ENCODE results near the gene TTC36. TPM values are rescaled to one million over a fixed set of nuclear protein-coding genes. Genes with fewer than 3 reads are reported as not detected.

The TTC36 gene
- total and polyA plus RNA-seq, 2 of the 4 experiments (the other 2 are of a cell fraction), result not detected

DNA sequence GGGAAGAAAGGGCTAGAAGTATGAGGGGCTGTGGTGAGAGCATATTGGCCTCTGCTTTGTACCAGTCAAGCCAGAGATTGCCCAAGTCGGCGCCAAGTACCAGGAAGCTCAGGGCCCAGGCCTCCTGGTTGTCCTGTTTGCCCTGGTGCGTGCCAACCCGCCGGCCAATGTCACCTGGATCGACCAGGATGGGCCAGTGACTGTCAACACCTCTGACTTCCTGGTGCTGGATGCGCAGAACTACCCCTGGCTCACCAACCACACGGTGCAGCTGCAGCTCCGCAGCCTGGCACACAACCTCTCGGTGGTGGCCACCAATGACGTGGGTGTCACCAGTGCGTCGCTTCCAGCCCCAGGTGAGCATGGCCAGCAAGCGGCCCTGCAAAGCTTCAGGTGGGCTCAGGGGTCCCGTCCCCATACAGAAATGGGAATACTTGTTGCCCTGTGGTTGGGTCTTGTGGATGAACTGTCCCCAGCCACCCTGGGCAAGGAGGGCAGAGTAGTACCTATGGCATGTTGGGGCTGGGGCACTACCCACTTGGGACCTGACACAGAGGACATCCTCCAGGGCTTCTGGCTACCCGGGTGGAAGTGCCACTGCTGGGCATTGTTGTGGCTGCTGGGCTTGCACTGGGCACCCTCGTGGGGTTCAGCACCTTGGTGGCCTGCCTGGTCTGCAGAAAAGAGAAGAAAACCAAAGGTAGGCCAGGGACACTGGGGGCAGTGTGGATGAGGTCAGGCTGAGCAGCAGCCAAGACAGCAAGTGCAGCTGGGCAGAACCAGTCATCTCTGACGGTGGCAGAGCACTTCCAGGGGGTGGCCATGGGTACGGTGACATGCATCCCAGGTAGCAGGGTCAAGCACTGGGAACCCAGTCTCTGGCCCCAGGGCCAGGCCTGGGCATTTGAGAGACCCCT is 5.8 kb downstream of the TTC36 start:
- Histone ChIP-seq H3K9me1 (ENCODE audit: insufficient read depth, low read length) (no peaks in the 10 kb centered on the region; the same call in 1 of the 2 replicates), H2BK120ac (ENCODE audit: low read depth, low read length) (no peak overlapping the region), H2BK15ac (ENCODE audit: low read depth, low read length) (no peak overlapping the region), H3K23ac (ENCODE audit: low read depth, low read length) (no peak overlapping the region), H2AK5ac (ENCODE audit: low read depth, low read length) (no peak overlapping the region), H3K36me3 (ENCODE audit: control insufficient read depth, insufficient read depth, low read length) (peaks cover 3% of the 10 kb centered on the region; the same call in 1 of the 2 replicates), H2AFZ (replicated peaks; ENCODE audit: low read length, poor library complexity) (no peak overlapping the region), H2BK5ac (ENCODE audit: low read depth, low read length, poor library complexity, severe bottlenecking) (no peak overlapping the region), H2BK20ac (ENCODE audit: low read depth, low read length) (no peak overlapping the region), H3K9me3 (ENCODE audit: control insufficient read depth, insufficient read depth, low read length) (no peaks in the 10 kb centered on the region), H3K9ac (ENCODE audit: low read depth, low read length) (no peak overlapping the region), H3K56ac (ENCODE audit: extremely low read depth, insufficient read depth, low read length) (no peak overlapping the region), H3K14ac (replicated peaks; ENCODE audit: low read depth, low read length) (no peak overlapping the region), H4K20me1 (ENCODE audit: insufficient read depth, low read length) (no peaks in the 10 kb centered on the region), H3K4me2 (ENCODE audit: low read depth, low read length) (no peak overlapping the region), H3K18ac (ENCODE audit: low read depth, low read length) (no peak overlapping the region), H3K27ac (ENCODE audit: insufficient read depth, low read length) (no peak overlapping the region), H3K27me3 (ENCODE audit: control insufficient read depth, insufficient read depth, low read length) (no peaks in the 10 kb centered on the region), H4K8ac (ENCODE audit: low read depth in 2 of 2, low read length in 2 of 2) (no peak overlapping the region), H4K91ac (ENCODE audit: insufficient read depth, low read depth, low read length) (no peak overlapping the region), H3K4me3 (ENCODE audit: insufficient read depth, low read depth, low read length) (no peak overlapping the region), H2AK9ac (replicated peaks; ENCODE audit: low read depth, low read length, poor library complexity) (peak overlapping the region; percentile 37), H3K4ac (ENCODE audit: low read depth, low read length) (no peak overlapping the region), H4K5ac (ENCODE audit: low read depth, low read length) (no peak overlapping the region), H3K4me1 (ENCODE audit: control insufficient read depth, insufficient read depth, low read length) (peaks cover 2% of the 10 kb centered on the region; the same call in 1 of the 2 replicates), H3K79me1 (ENCODE audit: low read depth in 1 of 2, low read length in 2 of 2) (peaks cover 0 to 19% of the 10 kb centered on the region in 2 experiments; a peak in 3 of 4 replicates)
- intact Hi-C loops (cut with micrococcal nuclease) (no loop called here), dilution Hi-C loops (cut with HindIII; ENCODE audit: low sequenced_read_pairs, unreplicated experiment) (no loop called here), in situ Hi-C loops (cut with MboI; ENCODE audit: low sequenced_read_pairs) (no loop called here)
- ChIA-PET POLR2A (ENCODE audit: unreplicated experiment) (interaction anchor here (1.0 kb wide), 1 partner anchor 40 kb away, joined by 3 read pairs; no protein-coding TSS in a partner anchor), CTCF (interaction anchor here (0.9 kb wide), 1 partner anchor 9 kb away, joined by 3 read pairs; no protein-coding TSS in a partner anchor)
- no TSS peak for BruUV-seq (replicated peaks)
- no peak for ATAC-seq (ENCODE audit: low read depth)
- no peak for DNase-seq
- 96% methylated on average over 14 of the region's 19 CpGs; no CpG with 5 or more reads in 1 of the 2 experiments for WGBS, 2 experiments (ENCODE audit: extremely low coverage in 2 of 2, insufficient read length in 1 of 2)
- TF ChIP-seq BHLHE40 (IDR thresholded peaks at IDR 0.05; ENCODE audit: low read depth, low read length) (no peak), POLR2A (IDR thresholded peaks at IDR 0.05; ENCODE audit: low read depth, low read length) (no peak), SMC3 (IDR thresholded peaks at IDR 0.05; ENCODE audit: low read depth, low read length) (no peak), FOS (IDR thresholded peaks at IDR 0.05; ENCODE audit: low read depth, low read length) (no peak), MXI1 (IDR thresholded peaks at IDR 0.05; ENCODE audit: borderline replicate concordance, low read depth, low read length) (no peak), RAD21 (IDR thresholded peaks at IDR 0.05; ENCODE audit: low read length) (no peak), NFE2L2 (IDR thresholded peaks at IDR 0.05; ENCODE audit: low read depth, low read length) (no peak), MAZ (IDR thresholded peaks at IDR 0.05; ENCODE audit: borderline replicate concordance, low read depth, low read length) (no peak), RCOR1 (IDR thresholded peaks at IDR 0.05; ENCODE audit: insufficient replicate concordance, low read length) (no peak), CEBPB (IDR thresholded peaks at IDR 0.05; ENCODE audit: low read depth, low read length) (no peak), MAFK (IDR thresholded peaks at IDR 0.05; ENCODE audit: low read depth, low read length) (no peak)
- TF ChIP-seq, protein P1, sequence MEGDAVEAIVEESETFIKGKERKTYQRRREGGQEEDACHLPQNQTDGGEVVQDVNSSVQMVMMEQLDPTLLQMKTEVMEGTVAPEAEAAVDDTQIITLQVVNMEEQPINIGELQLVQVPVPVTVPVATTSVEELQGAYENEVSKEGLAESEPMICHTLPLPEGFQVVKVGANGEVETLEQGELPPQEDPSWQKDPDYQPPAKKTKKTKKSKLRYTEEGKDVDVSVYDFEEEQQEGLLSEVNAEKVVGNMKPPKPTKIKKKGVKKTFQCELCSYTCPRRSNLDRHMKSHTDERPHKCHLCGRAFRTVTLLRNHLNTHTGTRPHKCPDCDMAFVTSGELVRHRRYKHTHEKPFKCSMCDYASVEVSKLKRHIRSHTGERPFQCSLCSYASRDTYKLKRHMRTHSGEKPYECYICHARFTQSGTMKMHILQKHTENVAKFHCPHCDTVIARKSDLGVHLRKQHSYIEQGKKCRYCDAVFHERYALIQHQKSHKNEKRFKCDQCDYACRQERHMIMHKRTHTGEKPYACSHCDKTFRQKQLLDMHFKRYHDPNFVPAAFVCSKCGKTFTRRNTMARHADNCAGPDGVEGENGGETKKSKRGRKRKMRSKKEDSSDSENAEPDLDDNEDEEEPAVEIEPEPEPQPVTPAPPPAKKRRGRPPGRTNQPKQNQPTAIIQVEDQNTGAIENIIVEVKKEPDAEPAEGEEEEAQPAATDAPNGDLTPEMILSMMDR (conservative IDR thresholded peaks at IDR 0.05; ENCODE audit: low read depth, low read length), result no peak
- TF ChIP-seq, protein P2, sequence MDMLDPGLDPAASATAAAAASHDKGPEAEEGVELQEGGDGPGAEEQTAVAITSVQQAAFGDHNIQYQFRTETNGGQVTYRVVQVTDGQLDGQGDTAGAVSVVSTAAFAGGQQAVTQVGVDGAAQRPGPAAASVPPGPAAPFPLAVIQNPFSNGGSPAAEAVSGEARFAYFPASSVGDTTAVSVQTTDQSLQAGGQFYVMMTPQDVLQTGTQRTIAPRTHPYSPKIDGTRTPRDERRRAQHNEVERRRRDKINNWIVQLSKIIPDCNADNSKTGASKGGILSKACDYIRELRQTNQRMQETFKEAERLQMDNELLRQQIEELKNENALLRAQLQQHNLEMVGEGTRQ (IDR thresholded peaks at IDR 0.05; ENCODE audit: low read depth, low read length), result no peak
- TF ChIP-seq, protein P3, sequence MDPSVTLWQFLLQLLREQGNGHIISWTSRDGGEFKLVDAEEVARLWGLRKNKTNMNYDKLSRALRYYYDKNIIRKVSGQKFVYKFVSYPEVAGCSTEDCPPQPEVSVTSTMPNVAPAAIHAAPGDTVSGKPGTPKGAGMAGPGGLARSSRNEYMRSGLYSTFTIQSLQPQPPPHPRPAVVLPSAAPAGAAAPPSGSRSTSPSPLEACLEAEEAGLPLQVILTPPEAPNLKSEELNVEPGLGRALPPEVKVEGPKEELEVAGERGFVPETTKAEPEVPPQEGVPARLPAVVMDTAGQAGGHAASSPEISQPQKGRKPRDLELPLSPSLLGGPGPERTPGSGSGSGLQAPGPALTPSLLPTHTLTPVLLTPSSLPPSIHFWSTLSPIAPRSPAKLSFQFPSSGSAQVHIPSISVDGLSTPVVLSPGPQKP (IDR thresholded peaks at IDR 0.05; ENCODE audit: borderline replicate concordance, low read depth, low read length), result no peak

Measured in IMR-90 (cell line).